Measurements from ENCODE around the gene LOXL1. TPM values are rescaled to one million over a fixed set of nuclear protein-coding genes. Genes with fewer than 3 reads are reported as not detected.
"Not testable (repeated sequence)": the region's sequence is repeated elsewhere in the genome, so short reads cannot be mapped to it uniquely, and the experiment has no call there.

The LOXL1 gene
- polyA plus RNA-seq, 3 donors: 0.07 TPM; not detected in 2

DNA sequence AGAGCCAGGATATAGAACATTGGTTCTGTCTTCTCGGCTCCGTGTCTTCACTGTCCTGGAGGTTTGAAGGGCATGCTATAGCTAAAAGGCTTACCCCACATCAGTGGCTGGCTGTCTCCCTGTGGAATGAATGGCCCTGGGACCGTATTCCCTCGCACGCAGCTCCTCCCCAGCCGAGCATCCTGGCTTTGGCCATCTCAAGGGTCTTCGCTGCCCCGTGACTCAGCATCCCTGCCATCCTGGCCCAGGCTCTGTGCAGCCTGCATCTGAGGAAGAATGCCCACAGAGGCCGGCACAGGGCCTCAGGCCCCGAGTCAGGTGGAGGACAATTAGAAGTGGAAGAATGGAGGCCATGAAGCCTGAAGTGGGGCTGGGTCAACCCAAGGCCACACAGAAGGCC lies 11.0 kb downstream of the LOXL1 start:
- Histone ChIP-seq H3K4me3 (replicated peaks in 1 of 3; ENCODE audit: low read depth in 2 of 3, low read length in 3 of 3) (no peak overlapping the region), H3K9me3 (replicated peaks in 1 of 2; ENCODE audit: control insufficient read depth in 1 of 2, insufficient read depth in 1 of 2, low read length in 2 of 2) (no peaks in the 10 kb centered on the region), H3K9ac (ENCODE audit: insufficient read depth, low read length, poor library complexity, severe bottlenecking) (no peak overlapping the region), H4K20me1 (ENCODE audit: insufficient read depth, low read length) (no peaks in the 10 kb centered on the region), H3K27me3 (ENCODE audit: control insufficient read depth in 2 of 2, insufficient read depth in 2 of 2, low read length in 2 of 2) (no peaks in the 10 kb centered on the region), H3K4me2 (replicated peaks; ENCODE audit: extremely low read depth, low read length, poor library complexity, severe bottlenecking) (no peak overlapping the region), H3K4me1 (ENCODE audit: control insufficient read depth in 1 of 2, insufficient read depth in 2 of 2, low read length in 2 of 2) (no peaks in the 10 kb centered on the region), H3K79me2 (ENCODE audit: insufficient read depth, low read length) (no peaks in the 10 kb centered on the region), H3K27ac (ENCODE audit: low read depth in 1 of 2, low read length in 2 of 2) (no peak overlapping the region), H2AFZ (ENCODE audit: insufficient read depth, low read depth, low read length, poor library complexity, severe bottlenecking) (no peak overlapping the region), H3K36me3 (replicated peaks in 1 of 2; ENCODE audit: control insufficient read depth in 1 of 2, insufficient read depth in 2 of 2, low read length in 2 of 2) (no peaks in the 10 kb centered on the region)
- Mint-ChIP-seq H3K27me3 (ENCODE audit: low read depth in 3 of 3) (peaks cover 2 to 4% (median 4%) of the 10 kb centered on the region in 3 donors), H3K9me3 (no peaks in the 10 kb centered on the region), H3K36me3 (no peaks in the 10 kb centered on the region), H3K4me1 (no peaks in the 10 kb centered on the region), H3K27ac (no peak overlapping the region), H3K4me3 (no peak overlapping the region)
- intact Hi-C loops (cut with micrococcal nuclease): no loop called here
- DNase-seq: no peak
- WGBS (ENCODE audit: insufficient coverage): 91% methylated on average over 7 of the region's 10 CpGs
- TF ChIP-seq, protein P1, sequence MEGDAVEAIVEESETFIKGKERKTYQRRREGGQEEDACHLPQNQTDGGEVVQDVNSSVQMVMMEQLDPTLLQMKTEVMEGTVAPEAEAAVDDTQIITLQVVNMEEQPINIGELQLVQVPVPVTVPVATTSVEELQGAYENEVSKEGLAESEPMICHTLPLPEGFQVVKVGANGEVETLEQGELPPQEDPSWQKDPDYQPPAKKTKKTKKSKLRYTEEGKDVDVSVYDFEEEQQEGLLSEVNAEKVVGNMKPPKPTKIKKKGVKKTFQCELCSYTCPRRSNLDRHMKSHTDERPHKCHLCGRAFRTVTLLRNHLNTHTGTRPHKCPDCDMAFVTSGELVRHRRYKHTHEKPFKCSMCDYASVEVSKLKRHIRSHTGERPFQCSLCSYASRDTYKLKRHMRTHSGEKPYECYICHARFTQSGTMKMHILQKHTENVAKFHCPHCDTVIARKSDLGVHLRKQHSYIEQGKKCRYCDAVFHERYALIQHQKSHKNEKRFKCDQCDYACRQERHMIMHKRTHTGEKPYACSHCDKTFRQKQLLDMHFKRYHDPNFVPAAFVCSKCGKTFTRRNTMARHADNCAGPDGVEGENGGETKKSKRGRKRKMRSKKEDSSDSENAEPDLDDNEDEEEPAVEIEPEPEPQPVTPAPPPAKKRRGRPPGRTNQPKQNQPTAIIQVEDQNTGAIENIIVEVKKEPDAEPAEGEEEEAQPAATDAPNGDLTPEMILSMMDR (IDR thresholded peaks at IDR 0.05): no peak

DNA sequence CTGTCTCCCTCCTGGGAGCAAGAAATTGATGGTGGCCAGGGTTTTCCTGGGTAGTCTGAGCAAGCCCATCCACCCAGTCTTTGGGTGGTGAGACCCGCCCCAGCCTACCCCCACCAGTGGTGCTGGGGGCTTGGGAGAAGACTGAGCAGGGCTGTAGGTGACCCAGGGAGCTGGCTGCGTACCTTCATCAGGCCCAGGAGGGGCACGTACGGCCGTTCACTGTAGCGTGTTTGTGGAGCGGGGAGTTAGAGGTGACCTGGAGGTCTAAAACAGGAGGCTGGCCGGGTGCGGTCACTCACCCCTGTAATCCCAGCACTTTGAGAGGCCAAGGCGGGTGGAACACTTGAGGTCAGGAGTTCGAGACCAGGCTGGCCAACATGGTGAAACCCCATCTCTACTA lies 11.5 kb downstream of the LOXL1 start:
- Histone ChIP-seq H3K4me2 (replicated peaks; ENCODE audit: extremely low read depth, low read length, poor library complexity, severe bottlenecking) (no peak overlapping the region), H2AFZ (ENCODE audit: insufficient read depth, low read depth, low read length, poor library complexity, severe bottlenecking) (no peak overlapping the region), H3K4me3 (replicated peaks in 1 of 3; ENCODE audit: low read depth in 2 of 3, low read length in 3 of 3) (no peak overlapping the region), H3K4me1 (ENCODE audit: control insufficient read depth in 1 of 2, insufficient read depth in 2 of 2, low read length in 2 of 2) (no peaks in the 10 kb centered on the region), H3K27me3 (ENCODE audit: control insufficient read depth in 2 of 2, insufficient read depth in 2 of 2, low read length in 2 of 2) (no peaks in the 10 kb centered on the region), H3K9ac (ENCODE audit: insufficient read depth, low read length, poor library complexity, severe bottlenecking) (no peak overlapping the region), H3K9me3 (replicated peaks in 1 of 2; ENCODE audit: control insufficient read depth in 1 of 2, insufficient read depth in 1 of 2, low read length in 2 of 2) (no peaks in the 10 kb centered on the region), H4K20me1 (ENCODE audit: insufficient read depth, low read length) (no peaks in the 10 kb centered on the region), H3K79me2 (ENCODE audit: insufficient read depth, low read length) (no peaks in the 10 kb centered on the region), H3K27ac (ENCODE audit: low read depth in 1 of 2, low read length in 2 of 2) (no peak overlapping the region), H3K36me3 (replicated peaks in 1 of 2; ENCODE audit: control insufficient read depth in 1 of 2, insufficient read depth in 2 of 2, low read length in 2 of 2) (no peaks in the 10 kb centered on the region)
- intact Hi-C loops (cut with micrococcal nuclease): no loop called here
- peaks cover 2 to 4% (median 4%) of the 10 kb centered on the region in 3 donors for H3K27me3 Mint-ChIP-seq (ENCODE audit: low read depth in 3 of 3)
- TF ChIP-seq, protein P1 (IDR thresholded peaks at IDR 0.05): no peak
- no peak overlapping the region for H3K4me3 Mint-ChIP-seq
- no peaks in the 10 kb centered on the region for H3K36me3 Mint-ChIP-seq
- H3K27ac Mint-ChIP-seq: no peak overlapping the region
- 99% methylated on average over 10 of the region's 11 CpGs for WGBS (ENCODE audit: insufficient coverage)
- H3K9me3 Mint-ChIP-seq: no peaks in the 10 kb centered on the region
- no peaks in the 10 kb centered on the region for H3K4me1 Mint-ChIP-seq
- no peak for DNase-seq

DNA sequence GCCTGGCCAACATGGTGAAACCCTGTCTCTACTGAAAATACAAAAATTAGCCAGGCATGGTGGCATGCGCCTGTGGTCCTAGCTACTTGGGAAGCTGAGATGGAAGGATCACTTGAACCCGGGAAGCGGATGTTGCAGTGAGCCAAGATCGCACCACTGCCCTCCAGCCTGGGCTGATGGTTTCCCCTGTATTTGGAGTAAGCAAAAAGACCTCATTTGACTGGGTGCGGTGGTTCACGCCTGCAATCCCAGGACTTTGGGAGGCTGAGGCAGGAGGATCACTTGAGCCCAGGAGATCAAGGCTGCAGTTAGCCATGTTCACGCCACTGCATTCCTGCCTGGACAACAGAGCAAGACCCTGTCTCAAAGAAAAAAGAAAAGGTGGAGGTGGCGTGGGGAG lies 12.3 kb downstream of the LOXL1 start:
- H3K27me3 ChIP-seq (ENCODE audit: control insufficient read depth in 2 of 2, insufficient read depth in 2 of 2, low read length in 2 of 2); H3K4me3 Mint-ChIP-seq; H3K36me3 ChIP-seq (replicated peaks in 1 of 2; ENCODE audit: control insufficient read depth in 1 of 2, insufficient read depth in 2 of 2, low read length in 2 of 2); H3K4me1 ChIP-seq (ENCODE audit: control insufficient read depth in 1 of 2, insufficient read depth in 2 of 2, low read length in 2 of 2); H3K27me3 Mint-ChIP-seq (ENCODE audit: low read depth in 3 of 3); H3K9me3 ChIP-seq (replicated peaks in 1 of 2; ENCODE audit: control insufficient read depth in 1 of 2, insufficient read depth in 1 of 2, low read length in 2 of 2); intact Hi-C loops (cut with micrococcal nuclease); H3K36me3 Mint-ChIP-seq; H3K79me2 ChIP-seq (ENCODE audit: insufficient read depth, low read length); H3K9me3 Mint-ChIP-seq; DNase-seq; H3K9ac ChIP-seq (ENCODE audit: insufficient read depth, low read length, poor library complexity, severe bottlenecking); H3K4me1 Mint-ChIP-seq; H3K27ac ChIP-seq (ENCODE audit: low read depth in 1 of 2, low read length in 2 of 2); H4K20me1 ChIP-seq (ENCODE audit: insufficient read depth, low read length); H3K4me2 ChIP-seq (replicated peaks; ENCODE audit: extremely low read depth, low read length, poor library complexity, severe bottlenecking); H3K4me3 ChIP-seq (replicated peaks in 1 of 3; ENCODE audit: low read depth in 2 of 3, low read length in 3 of 3); H2AFZ ChIP-seq (ENCODE audit: insufficient read depth, low read depth, low read length, poor library complexity, severe bottlenecking); H3K27ac Mint-ChIP-seq: not testable (repeated sequence)
- over 99% methylated on average over 7 of the region's 8 CpGs for WGBS (ENCODE audit: insufficient coverage)

Measured in CD14-positive monocyte (primary cell).